Panc1 (cell line): ENCODE results near the gene TRIM33. TPM values are rescaled to one million over a fixed set of nuclear protein-coding genes. Genes with fewer than 3 reads are reported as not detected.
A peak's percentile ranks its signal among the peaks of the same experiment; 100 is the strongest.

Experiments
- ATAC-seq: fragments of 200-7000 bp; cut with Tn5 transposase; 2 replicates; pipeline ENCODE4 v1.9.1; 2020; ENCODE audit warnings: mild to moderate bottlenecking, moderate library complexity
- Bru-seq: library from RNA; stranded (reverse); fragments of 400-500 nt; gene quantifications from one replicate; lab custom pipeline; 2021; lab: Mats Ljungman, UMichigan
- BruChase-seq, 2 experiments: library from RNA; stranded (reverse); fragments of 400-500 nt; gene quantifications; one replicate each; lab custom pipeline; 2021; lab: Mats Ljungman, UMichigan
- BruUV-seq: library from RNA; stranded (reverse); fragments of 400-500 nt; replicated peaks from 2 replicates; lab custom pipeline; 2021; lab: Mats Ljungman, UMichigan
- CTCF ChIA-PET: fragments of 300-600 bp; sonication (Branson Sonifier 250); formaldehyde crosslinking; loops from one replicate; lab custom pipeline; 2022; ENCODE audit warnings: antibody characterized with exemption; lab: Charles Lee
- POLR2A ChIA-PET: fragments of 300-600 bp; sonication (Branson Sonifier 250); formaldehyde crosslinking; loops from one replicate; lab custom pipeline; 2022; ENCODE audit warnings: antibody characterized with exemption; lab: Charles Lee
- DNase-seq: peaks from one replicate; pipeline ENCODE4 v3.0.0-alpha.2; 2010; ENCODE audit warnings: low read depth, low spot score
- H3K27ac ChIP-seq: 2 replicates; pipeline ENCODE4 v1.5.1; 2011; ENCODE audit warnings: mild to moderate bottlenecking, low read length, inconsistent platforms
- H3K27me3 ChIP-seq: fragments of 200-500 bp; sonication (Bioruptor generic); 2 replicates; pipeline ENCODE4 v1.6.0; 2014; ENCODE audit warnings: low read length, inconsistent platforms; ENCODE audit not compliant: control insufficient read depth, insufficient read depth
- H3K36me3 ChIP-seq: fragments of 200-500 bp; sonication (Bioruptor generic); 2 replicates; pipeline ENCODE4 v1.5.1; 2014; ENCODE audit warnings: inconsistent platforms, mild to moderate bottlenecking, low read length, moderate library complexity; ENCODE audit not compliant: control insufficient read depth, insufficient read depth
- H3K4me1 ChIP-seq: 2 replicates; pipeline ENCODE4 v1.5.1; 2011; ENCODE audit warnings: inconsistent platforms, mild to moderate bottlenecking, low read length, moderate library complexity; ENCODE audit not compliant: control insufficient read depth, insufficient read depth
- H3K4me3 ChIP-seq, 2 experiments: 2 replicates each; pipeline ENCODE4 v1.5.1; 2011 to 2012; ENCODE audit warnings: low read depth in 2 of 2, low read length in 2 of 2, mild to moderate bottlenecking in 2 of 2, inconsistent platforms in 1 of 2, moderate library complexity in 1 of 2
- H3K9me3 ChIP-seq: fragments of 200-500 bp; sonication (Bioruptor generic); 2 replicates; pipeline ENCODE4 v1.5.1; 2014; ENCODE audit warnings: low read depth, mild to moderate bottlenecking, inconsistent platforms, low read length, moderate library complexity; ENCODE audit not compliant: control insufficient read depth, insufficient read depth
- POLR2AphosphoS5 ChIP-seq: IDR thresholded peaks from 2 replicates; pipeline ENCODE4 v1.6.1; 2012; ENCODE audit warnings: mild to moderate bottlenecking, low read depth, low read length, moderate library complexity
- SIN3A ChIP-seq: IDR thresholded peaks from 2 replicates; pipeline ENCODE4 v1.6.1; 2012; ENCODE audit warnings: low read depth, mild to moderate bottlenecking, low read length, moderate library complexity, borderline replicate concordance; ENCODE audit not compliant: insufficient read depth
- TCF7L2 ChIP-seq: IDR thresholded peaks from 2 replicates; pipeline ENCODE4 v1.6.1; 2011; ENCODE audit warnings: mild to moderate bottlenecking, low read depth, low read length, inconsistent platforms
- in situ Hi-C: cut with HindIII; loops from 2 replicates; pipeline ENCODE4 v1.10.0; 2016; ENCODE audit warnings: low sequenced_read_pairs, low pct_unique_long_range_greater_than_20kb
- intact Hi-C: fragments of 100-400 bp; cut with micrococcal nuclease; formaldehyde crosslinking; loops from one replicate; pipeline ENCODE4 v1.10.0; 2022; ENCODE audit not compliant: unreplicated experiment
- long read RNA-seq: library from polyadenylated mRNA; unstranded; transcript quantifications from one replicate; pipeline ENCODE4 v2.0.0, GENCODE V29; 2021; ENCODE audit not compliant: unreplicated experiment
- polyA plus RNA-seq: library from polyadenylated mRNA; unstranded; fragments of >200 nt; gene quantifications from one replicate; pipeline ENCODE4 v1.2.1, GENCODE V29; 2012; ENCODE audit warnings: missing spikeins; ENCODE audit not compliant: insufficient read length
- total RNA-seq: library from RNA; stranded (reverse); gene quantifications from one replicate; pipeline ENCODE4 v1.2.1, GENCODE V29; 2021; ENCODE audit not compliant: unreplicated experiment
- TF ChIP-seq, protein P1 (sequence below): fragments of 450-650 bp; IDR thresholded peaks from 2 replicates; pipeline ENCODE4 v1.5.1; 2017; ENCODE audit warnings: mild to moderate bottlenecking
- TF ChIP-seq, protein P2 (sequence below), 2 experiments: IDR thresholded peaks; 2 replicates each; pipeline ENCODE4 v1.6.1; 2011 to 2012; ENCODE audit warnings: low read depth in 2 of 2, control low read depth in 1 of 2, low read length in 1 of 2, mild to moderate bottlenecking in 1 of 2, moderate library complexity in 1 of 2; ENCODE audit not compliant: insufficient read depth in 1 of 2

Gene TRIM33
- 22.2 TPM for total RNA-seq
- 10.9 TPM for polyA plus RNA-seq
- Bru-seq, nascent RNA = percentile 85 among the genes with signal in this experiment
- percentile 80 among the genes with signal in this experiment for BruChase-seq, experiment 1, labeled RNA remaining after a 2-hour chase
- percentile 76 among the genes with signal in this experiment for BruChase-seq, experiment 2, labeled RNA remaining after a 6-hour chase
- long read RNA-seq, full-length matches to known transcripts = 32 of 55 reads
- long read RNA-seq, partial matches to known transcripts = 13 of 55 reads
- long read RNA-seq, other reads (novel, unspliced or antisense) = 10 of 55 reads

DNA sequence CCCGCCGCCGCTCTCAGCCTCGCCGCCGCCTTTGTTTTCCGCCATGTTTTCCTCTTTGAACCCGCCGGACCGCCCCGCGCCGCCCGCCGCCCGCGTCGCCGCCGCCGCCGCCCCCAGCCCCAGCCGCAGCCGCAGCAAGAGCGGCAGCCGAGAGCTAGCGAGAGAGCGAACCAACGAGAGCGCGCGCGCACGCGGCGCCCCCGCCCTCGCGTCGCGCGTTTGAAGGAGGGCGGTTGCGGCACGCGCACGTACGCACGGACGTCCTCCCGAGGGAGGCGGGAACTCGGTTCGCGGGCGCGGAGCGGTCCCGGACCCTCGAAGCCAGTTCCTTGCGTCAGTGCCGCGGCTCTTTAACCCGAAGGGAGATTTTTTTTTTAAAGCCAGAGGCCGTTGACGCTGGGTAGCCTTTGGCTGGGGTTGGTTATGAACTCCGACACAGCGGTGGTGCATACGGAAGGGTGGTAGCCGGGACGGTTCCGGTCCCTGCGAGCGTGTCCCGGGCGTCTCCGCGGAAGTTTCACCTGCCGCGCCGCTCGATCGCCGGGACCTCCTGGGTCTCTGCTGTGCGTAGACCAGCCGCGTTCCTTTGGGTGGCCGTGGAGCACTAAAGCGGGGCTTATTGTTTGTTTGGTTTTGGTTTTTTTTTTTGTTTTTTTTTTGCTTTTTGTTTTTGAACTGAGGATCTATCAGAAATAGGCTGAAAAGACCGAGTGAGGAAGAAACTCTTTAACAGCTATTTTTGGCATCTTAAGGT lies at the start of gene TRIM33:
TSS of gene TRIM33 (minus strand) at position 172 of the 754 bp plus-strand sequence. CDS start at position 45, 127 bp downstream.
- in situ Hi-C loops = no loop called here
- POLR2A ChIA-PET = interaction anchor here (0.5 kb wide), 1 partner anchor 69 kb away, joined by 4 read pairs; no protein-coding TSS in a partner anchor

DNA sequence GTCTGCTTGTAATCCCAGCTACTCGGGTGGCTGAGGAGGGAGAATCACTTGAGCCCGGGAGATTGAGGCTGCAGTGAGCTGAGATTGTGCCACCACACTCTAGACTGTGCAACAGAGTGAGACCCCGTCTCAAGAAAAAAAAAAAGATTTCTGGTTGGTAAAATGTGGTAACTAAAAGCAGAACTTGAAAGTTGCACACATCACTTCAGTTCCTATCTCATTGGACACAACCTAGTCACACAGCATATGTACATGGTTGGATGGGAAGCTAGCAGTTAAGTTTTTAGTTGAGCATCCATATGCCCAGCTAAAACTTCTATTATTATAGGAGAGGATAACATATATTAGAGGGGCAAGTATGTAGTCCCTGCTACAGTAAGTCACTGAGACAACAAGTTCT lies 48.4 kb upstream of the TRIM33 start:
- ChIA-PET CTCF (interaction anchor here (0.5 to 0.6 kb wide), 2 partner anchors 48 to 85 kb away, joined by 6 read pairs; no protein-coding TSS in a partner anchor), POLR2A (interaction anchor here (0.7 kb wide), 1 partner anchor 394 kb away, joined by 3 read pairs; no protein-coding TSS in a partner anchor)
- intact Hi-C loops = no loop called here
- no TSS peak for BruUV-seq
- H3K4me1 ChIP-seq = no peaks in the 10 kb centered on the region
- H3K4me3 ChIP-seq = no peak overlapping the region
- H3K27ac ChIP-seq = no peak overlapping the region
- no peak for ATAC-seq
- no peaks in the 10 kb centered on the region for H3K36me3 ChIP-seq
- H3K27me3 ChIP-seq = no peaks in the 10 kb centered on the region
- in situ Hi-C loops = no loop called here
- no peak for TF ChIP-seq SIN3A
- TF ChIP-seq POLR2AphosphoS5 = no peak
- TF ChIP-seq TCF7L2 = no peak
- TF ChIP-seq, protein P1, sequence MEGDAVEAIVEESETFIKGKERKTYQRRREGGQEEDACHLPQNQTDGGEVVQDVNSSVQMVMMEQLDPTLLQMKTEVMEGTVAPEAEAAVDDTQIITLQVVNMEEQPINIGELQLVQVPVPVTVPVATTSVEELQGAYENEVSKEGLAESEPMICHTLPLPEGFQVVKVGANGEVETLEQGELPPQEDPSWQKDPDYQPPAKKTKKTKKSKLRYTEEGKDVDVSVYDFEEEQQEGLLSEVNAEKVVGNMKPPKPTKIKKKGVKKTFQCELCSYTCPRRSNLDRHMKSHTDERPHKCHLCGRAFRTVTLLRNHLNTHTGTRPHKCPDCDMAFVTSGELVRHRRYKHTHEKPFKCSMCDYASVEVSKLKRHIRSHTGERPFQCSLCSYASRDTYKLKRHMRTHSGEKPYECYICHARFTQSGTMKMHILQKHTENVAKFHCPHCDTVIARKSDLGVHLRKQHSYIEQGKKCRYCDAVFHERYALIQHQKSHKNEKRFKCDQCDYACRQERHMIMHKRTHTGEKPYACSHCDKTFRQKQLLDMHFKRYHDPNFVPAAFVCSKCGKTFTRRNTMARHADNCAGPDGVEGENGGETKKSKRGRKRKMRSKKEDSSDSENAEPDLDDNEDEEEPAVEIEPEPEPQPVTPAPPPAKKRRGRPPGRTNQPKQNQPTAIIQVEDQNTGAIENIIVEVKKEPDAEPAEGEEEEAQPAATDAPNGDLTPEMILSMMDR = no peak
- TF ChIP-seq, protein P2, sequence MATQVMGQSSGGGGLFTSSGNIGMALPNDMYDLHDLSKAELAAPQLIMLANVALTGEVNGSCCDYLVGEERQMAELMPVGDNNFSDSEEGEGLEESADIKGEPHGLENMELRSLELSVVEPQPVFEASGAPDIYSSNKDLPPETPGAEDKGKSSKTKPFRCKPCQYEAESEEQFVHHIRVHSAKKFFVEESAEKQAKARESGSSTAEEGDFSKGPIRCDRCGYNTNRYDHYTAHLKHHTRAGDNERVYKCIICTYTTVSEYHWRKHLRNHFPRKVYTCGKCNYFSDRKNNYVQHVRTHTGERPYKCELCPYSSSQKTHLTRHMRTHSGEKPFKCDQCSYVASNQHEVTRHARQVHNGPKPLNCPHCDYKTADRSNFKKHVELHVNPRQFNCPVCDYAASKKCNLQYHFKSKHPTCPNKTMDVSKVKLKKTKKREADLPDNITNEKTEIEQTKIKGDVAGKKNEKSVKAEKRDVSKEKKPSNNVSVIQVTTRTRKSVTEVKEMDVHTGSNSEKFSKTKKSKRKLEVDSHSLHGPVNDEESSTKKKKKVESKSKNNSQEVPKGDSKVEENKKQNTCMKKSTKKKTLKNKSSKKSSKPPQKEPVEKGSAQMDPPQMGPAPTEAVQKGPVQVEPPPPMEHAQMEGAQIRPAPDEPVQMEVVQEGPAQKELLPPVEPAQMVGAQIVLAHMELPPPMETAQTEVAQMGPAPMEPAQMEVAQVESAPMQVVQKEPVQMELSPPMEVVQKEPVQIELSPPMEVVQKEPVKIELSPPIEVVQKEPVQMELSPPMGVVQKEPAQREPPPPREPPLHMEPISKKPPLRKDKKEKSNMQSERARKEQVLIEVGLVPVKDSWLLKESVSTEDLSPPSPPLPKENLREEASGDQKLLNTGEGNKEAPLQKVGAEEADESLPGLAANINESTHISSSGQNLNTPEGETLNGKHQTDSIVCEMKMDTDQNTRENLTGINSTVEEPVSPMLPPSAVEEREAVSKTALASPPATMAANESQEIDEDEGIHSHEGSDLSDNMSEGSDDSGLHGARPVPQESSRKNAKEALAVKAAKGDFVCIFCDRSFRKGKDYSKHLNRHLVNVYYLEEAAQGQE (IDR thresholded peaks at IDR 0.05; ENCODE audit: insufficient read depth in 1 of 2, low read depth in 2 of 2, low read length in 1 of 2) = no peak
- no peaks in the 10 kb centered on the region for H3K9me3 ChIP-seq
- no peak for DNase-seq

More for the DNA sequence above, at the start of gene TRIM33:
- intact Hi-C loops = no loop called here
- BruUV-seq = TSS peak; percentile 99
- no peaks in the 10 kb centered on the region for H3K27me3 ChIP-seq
- peaks cover 4% of the 10 kb centered on the region; the same call in 1 of the 2 replicates for H3K36me3 ChIP-seq
- peaks cover 8% of the 10 kb centered on the region for H3K4me1 ChIP-seq
- TF ChIP-seq TCF7L2 = peak; percentile 47; the same call in 1 of the 2 replicates
- no peak for TF ChIP-seq SIN3A
- TF ChIP-seq, protein P2 (IDR thresholded peaks at IDR 0.05; ENCODE audit: insufficient read depth in 1 of 2, low read depth in 2 of 2, low read length in 1 of 2) = 0 out of 4 replicates have a peak, but pooled peaks of 1 of the 2 experiments have one; percentile 29
- TF ChIP-seq POLR2AphosphoS5 = peak; percentile 84
- TF ChIP-seq, protein P1 = no peak
- no peaks in the 10 kb centered on the region for H3K9me3 ChIP-seq
- CTCF ChIA-PET = interaction anchor here (0.7 kb wide), 1 partner anchor 48 kb away, joined by 6 read pairs; no protein-coding TSS in a partner anchor
- peak; percentile 43 for DNase-seq
- H3K4me3 ChIP-seq = peak within 1 kb of the TSS; percentile 83 to 91
- peak within 1 kb of the TSS; percentile 93 for H3K27ac ChIP-seq
- peak; percentile 95 for ATAC-seq
